ENCODE data around the gene C1QTNF6.

C1QTNF6 gene

GRCh38 chr22:37190262-37190780 lies 2.3 kb upstream of the C1QTNF6 start:
- no peak for DNase-seq

- no peak for DNase-seq
Observed at GRCh38 chr22:37188901-37189466, 937 bp upstream of the C1QTNF6 start.

- no peak for DNase-seq
Observed at GRCh38 chr22:37187552-37187890, 526 bp downstream of the C1QTNF6 start.

DNA sequence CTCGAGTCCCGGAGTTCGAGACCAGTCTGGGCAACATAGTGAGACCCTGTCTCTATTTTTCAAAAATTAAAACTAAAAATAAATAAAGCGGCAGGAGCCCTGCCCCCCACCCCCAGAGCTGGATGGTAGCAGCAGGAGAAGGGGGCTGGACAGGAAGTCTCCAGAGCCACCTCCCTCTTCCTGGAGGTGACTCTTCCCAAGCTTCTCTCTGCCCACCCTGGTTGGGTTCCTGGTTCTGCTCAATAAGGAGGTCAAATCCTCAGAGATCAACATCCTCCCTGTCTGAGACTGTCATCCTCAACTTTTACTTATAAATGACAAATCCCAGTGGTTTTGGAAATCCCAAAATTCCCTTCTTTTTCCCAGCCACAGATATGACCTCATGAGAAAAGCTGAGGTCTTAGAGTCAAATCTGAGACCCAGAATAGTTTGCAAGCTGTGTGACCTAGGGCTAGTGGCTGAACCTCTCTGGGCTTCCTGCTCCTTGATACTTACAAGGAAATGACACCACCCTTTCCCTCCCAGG lies 987 bp downstream of the C1QTNF6 start:
- no peak for DNase-seq

GRCh38 chr22:37186228-37186996 lies 1.6 kb downstream of the C1QTNF6 start:
- peak; percentile 27 for DNase-seq

- no peak for DNase-seq
Observed at GRCh38 chr22:37185646-37186227, 2.3 kb downstream of the C1QTNF6 start.

GRCh38 chr22:37184816-37185541 lies 3.1 kb downstream of the C1QTNF6 start:
- no peak for DNase-seq

DNA sequence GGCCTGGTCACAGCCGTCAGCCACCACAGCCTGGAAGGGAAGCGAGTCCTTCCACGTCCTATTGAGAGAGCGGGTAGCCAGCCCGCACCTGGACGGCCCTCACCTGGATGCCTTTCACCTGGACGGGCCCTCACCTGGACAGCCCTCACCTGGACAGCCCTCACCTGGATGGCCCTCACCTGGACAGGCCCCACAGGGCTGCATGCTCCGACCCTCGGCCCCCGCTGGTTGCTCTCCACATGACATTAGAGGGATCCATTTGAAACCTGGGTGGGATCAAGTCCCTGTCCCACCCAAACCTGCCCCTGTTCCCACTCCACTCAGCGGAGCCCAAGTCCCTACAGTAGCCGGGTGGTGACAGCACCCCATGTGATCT lies 3.7 kb downstream of the C1QTNF6 start:
- DNase-seq = no peak

- DNase-seq = no peak
Observed at GRCh38 chr22:37183432-37184379, 4.3 kb downstream of the C1QTNF6 start.

GRCh38 chr22:37182949-37183245 lies 5.2 kb downstream of the C1QTNF6 start:
- DNase-seq = no peak

DNA sequence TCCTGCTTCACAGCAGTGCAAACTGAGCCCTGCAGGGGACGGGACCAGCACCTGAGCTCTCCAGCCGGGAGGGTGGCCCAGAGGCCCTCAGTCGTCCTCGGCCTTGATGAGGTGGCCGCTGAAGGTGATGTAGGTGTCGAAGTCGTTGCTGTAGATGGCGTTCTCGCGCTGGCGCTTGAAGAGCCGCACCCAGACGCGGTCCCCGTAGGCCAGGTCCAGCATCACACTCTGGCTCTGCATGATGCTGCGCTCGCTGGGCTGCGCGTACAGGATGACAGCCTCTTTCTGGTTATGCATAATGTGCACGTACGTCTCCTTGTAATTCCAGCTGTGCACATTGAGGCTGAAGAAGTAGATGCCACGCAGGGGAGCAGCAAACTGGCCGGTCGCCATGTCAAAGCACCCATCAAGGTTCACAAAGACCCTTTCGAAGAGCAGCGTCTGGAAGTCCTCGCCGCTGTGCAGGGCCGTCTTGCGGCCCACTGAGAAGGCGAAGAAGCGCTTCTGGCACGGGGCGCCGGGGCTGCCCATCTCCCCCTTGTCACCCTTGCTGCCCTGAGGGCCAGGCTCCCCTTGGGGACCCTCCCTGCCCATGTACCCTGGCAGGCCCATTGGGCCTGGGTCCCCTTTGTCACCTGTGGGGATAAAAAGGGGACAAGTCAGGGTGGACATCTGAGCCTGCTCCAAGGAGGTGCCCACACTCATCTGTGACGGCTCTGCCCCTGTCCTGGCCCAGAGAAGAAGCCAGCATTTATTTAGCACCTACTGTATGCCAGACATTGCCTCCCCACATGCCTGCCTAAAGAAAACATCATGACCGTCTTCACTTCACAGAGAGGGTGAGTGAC lies 5.7 kb downstream of the C1QTNF6 start:
- no peak for DNase-seq

DNA sequence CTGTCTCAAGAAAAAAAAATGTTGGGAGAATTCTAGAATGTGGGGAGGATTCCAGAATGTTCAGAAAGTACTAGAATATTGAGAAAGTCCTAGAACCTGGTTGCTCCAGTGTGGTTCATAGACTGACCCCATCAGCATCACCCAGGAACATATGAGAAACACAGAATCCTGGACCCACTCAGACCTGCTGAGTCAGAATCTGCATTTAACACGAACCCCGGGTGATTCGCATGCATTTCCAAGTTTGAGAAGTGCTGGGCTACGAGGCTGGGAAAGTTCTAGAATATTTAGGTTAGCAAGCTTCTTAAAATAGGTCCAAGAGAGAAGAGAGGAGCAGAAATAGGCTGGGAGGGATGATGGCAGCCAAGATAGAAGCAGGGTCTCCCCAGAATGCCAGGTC lies 6.4 kb downstream of the C1QTNF6 start:
- no peak for DNase-seq

DNA sequence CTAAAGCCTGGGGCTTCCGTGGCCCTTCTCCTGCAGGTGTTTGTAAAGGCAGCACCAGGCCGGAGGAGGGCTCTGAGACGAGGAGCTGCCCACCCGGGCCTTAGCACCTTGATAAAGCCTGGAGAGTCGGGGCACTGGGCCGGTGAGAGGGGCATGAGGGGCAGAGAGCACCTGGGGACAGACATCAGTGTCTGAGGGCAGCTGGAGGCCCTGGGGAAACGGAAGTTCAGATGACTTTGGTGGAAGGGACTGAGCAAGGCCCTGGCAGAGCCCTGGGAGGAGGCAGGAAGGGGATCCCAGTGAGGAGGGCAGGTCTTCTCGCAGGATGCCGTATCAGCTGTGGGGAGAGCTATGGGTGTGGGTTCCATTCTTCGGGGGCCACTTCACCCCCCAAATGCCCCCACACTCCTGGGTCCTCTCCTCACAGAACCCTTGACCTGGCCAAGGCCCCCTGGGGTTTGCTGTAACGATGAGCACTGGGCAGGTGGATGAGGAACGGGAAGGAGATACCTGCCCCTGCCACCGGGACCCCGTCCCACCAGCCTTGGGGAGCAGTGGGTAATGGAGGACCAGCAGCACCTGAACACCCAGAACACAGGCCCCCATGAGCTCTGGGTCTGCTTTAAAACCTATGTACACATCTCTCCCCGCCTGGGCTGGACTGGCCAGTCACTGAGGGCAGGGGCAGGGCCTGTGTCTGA lies 7.4 kb downstream of the C1QTNF6 start:
- DNase-seq = no peak

- no peak for DNase-seq
Observed at GRCh38 chr22:37179622-37180420, 8.2 kb downstream of the C1QTNF6 start.

DNA sequence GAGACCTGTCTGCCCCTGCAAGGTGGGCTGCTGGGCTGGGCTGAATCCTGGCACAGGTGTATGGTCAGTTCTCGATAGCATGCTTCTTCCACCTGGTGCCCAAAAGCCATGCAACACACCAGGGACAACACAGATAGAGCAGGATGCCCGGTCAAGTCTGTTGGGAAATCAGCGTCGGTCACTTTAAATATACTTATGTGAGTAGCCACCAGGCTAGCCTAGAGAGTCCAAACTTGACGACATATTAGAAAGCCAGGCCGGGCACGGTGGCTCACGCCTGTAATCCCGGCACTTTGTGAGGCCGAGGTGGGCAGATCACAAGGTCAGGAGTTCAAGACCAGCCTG lies 8.9 kb downstream of the C1QTNF6 start:
- no peak for DNase-seq

GRCh38 chr22:37178350-37179125 lies 9.5 kb downstream of the C1QTNF6 start:
- no peak for DNase-seq

DNA sequence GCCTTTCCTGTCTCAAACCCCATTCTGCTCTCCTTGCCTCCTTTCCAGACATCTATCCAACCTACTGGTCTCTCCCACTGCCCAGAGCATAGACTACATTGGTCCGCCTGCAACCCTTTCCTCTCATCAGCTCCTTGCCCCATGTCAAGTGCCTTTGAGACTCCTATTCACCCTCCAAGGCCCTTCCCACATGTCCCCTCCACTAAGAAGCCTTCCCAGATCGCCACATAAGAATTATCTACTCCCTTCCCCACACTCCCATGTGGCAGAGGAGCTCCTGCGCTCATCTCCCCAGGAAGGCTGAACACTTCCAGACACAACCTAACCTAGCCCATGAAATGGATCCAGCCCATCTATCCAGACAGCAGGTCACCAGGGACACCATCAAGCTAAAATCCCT lies 10.3 kb downstream of the C1QTNF6 start:
- DNase-seq = no peak

DNA sequence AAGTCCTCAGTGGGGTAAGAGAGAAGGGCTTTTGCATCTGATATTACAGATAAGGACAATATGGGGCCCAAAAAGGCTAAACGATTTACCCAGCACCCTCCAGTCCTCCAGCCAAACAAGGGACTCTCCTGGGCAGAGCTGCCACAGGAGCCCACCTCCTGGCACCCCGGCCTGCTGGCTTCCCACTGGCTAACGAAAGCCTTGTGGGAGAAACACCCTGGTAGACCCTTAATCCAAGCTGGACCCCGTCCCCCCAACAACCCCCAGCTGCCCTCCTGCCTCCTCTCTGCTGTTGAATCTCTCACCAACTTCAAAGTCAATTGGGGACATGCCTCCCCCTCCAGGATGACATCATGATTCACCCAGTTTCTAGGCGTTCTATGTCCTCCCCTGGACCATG lies 10.8 kb downstream of the C1QTNF6 start:
- DNase-seq = no peak

- no peak for DNase-seq
Observed at GRCh38 chr22:37176464-37177061, 11.5 kb downstream of the C1QTNF6 start.
